Measurements from ENCODE around the gene RGS9.

RGS9 gene

GRCh38 chr17:65265276-65265675 lies 128.1 kb downstream of the RGS9 start:
- DNase-seq, result no peak

- no peak for DNase-seq
These were observed 131.7 kb downstream of the RGS9 start for GRCh38 chr17:65268832-65269231.

GRCh38 chr17:65270499-65271253 lies 133.5 kb downstream of the RGS9 start:
- no peak for DNase-seq

GRCh38 chr17:65271296-65271695 lies 134.1 kb downstream of the RGS9 start:
- DNase-seq, result no peak
